ENCODE measurements around the gene HDAC3.
A peak's percentile ranks its signal among the peaks of the same experiment; 100 is the strongest.

DNA sequence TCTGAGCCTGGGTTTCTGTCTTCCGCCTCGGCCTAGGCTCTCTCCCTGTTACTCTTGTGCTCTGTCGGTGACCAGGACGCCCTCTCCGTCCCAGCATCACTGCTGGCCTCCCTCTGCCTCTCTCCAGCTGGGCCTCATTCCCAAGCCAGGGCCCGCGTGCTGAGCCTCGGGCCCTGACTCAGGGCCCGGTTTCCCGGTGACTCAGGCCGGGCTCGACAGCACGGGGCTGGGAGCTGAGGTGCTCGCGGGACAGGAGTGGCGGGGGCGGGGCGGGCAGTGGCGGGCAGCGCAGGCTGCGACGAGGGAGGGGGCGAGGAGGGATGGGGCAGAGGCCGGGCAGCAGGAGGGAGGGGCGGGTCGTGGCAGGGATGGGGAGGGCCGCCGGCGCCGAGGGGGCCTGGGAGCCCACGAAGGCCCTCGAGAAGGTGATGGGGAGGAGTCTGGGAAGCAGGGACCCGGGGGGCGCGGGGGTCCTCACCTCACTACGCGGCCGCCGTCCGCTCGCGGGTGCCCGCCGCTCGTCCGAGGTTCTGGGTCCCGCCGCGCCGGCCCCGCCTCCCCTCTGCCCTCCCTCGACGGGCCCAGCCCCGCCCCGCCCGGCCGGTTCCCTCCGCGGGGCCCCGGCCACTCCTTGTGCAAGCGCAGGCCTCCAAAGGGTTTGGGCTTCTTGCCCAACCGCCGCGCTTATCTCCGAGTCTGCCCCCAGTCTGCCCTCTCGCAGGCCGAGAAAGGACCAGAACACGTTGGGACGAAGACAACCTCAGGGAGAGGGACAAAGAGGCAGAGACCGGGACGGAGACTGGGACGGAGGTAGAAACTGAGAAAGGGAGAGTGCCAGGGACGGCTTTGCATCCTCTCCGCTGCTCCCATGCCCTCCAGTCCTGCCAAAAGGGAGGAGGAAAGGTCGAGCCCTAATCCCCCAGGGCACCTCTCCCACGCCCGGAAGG lies 45.3 kb upstream of the HDAC3 start, which contains the start of gene ARAP3:
- TF ChIP-seq GATA2 (IDR thresholded peaks at IDR 0.05; ENCODE audit: low read depth, low read length): peak; percentile 71
- TF ChIP-seq GATA3 (IDR thresholded peaks at IDR 0.05; ENCODE audit: low read depth, low read length): no peak

All from SH-SY5Y (cell line).